NB4 (cell line): Measurements from ENCODE around the gene KIF5C.

Experiments used
- DNase-seq: peaks from one replicate; pipeline ENCODE4 v3.0.0; 2010; ENCODE audit warnings: low read depth
- H3K4me3 ChIP-seq: one replicate; pipeline ENCODE4 v1.5.1; 2011; ENCODE audit warnings: mild to moderate bottlenecking, low read depth, low read length, moderate library complexity
- CTCF ChIP-seq: IDR thresholded peaks from one replicate; pipeline ENCODE4 v1.5.1; 2012; ENCODE audit warnings: low read depth, low read length
- MAX ChIP-seq: IDR thresholded peaks from 2 replicates; pipeline ENCODE4 v1.6.1; 2011; ENCODE audit warnings: low read depth, low read length
- MYC ChIP-seq: IDR thresholded peaks from 2 replicates; pipeline ENCODE4 v1.6.1; 2011; ENCODE audit warnings: low read depth, low read length
- POLR2A ChIP-seq: IDR thresholded peaks from 2 replicates; pipeline ENCODE4 v1.6.1; 2011; ENCODE audit warnings: mild to moderate bottlenecking; ENCODE audit not compliant: insufficient read length; ENCODE audit errors: extremely low read depth

KIF5C gene

DNA sequence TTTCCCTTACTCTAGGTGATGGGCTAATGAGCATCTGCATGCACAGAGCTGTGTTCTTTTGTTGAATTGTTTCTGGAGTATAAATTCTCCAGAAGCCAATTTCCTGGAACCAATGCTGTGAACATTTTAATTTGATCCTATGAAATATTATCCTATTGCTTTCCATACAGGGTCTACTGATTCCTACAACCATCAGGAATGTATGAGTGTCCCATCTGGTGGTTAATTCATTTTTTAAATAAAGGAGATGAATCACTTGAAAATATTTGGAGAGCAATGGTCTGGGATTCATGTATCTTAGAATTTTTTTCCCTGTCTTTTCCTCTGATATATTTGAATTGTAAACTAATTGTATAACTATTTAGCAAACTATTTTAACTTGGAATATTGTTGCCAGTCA lies 14.0 kb downstream of the KIF5C start:
- DNase-seq, result no peak
- TF ChIP-seq CTCF, result no peak
- TF ChIP-seq POLR2A, result no peak
- TF ChIP-seq MYC, result no peak
- TF ChIP-seq MAX, result no peak
- no peak overlapping the region for H3K4me3 ChIP-seq

DNA sequence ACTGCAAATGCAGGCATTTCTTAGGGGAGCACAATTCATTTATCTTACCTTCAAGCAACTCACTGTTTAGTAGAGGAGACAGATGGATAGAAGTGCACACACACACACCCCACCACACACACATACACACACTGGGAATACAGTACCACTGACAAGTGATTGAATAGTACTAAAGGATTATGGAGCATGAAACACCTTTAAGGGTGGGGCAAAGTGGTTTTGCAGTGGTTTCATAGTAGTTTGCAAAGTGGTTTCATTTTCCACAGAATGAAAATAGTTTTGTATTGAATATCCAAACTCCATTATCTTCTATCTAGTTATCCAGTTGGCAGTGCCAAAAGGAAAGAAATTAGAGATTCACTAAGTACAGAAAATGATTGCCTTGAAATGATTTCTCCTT lies 18.9 kb downstream of the KIF5C start:
- H3K4me3 ChIP-seq, result no peak overlapping the region
- DNase-seq, result no peak
- TF ChIP-seq MYC (no peak), POLR2A (no peak), CTCF (no peak), MAX (no peak)

GRCh38 chr2:148896136-148896535 lies 21.1 kb downstream of the KIF5C start:
- TF ChIP-seq POLR2A (no peak), MYC (no peak), CTCF (no peak), MAX (no peak)
- no peak for DNase-seq
- no peak overlapping the region for H3K4me3 ChIP-seq

- DNase-seq, result no peak
- TF ChIP-seq MYC, result no peak
- no peak for TF ChIP-seq MAX
- TF ChIP-seq POLR2A, result no peak
- TF ChIP-seq CTCF, result no peak
Measured at GRCh38 chr2:148899638-148900318, 24.8 kb downstream of the KIF5C start.

GRCh38 chr2:148900350-148900837 lies 25.4 kb downstream of the KIF5C start:
- no peak overlapping the region for H3K4me3 ChIP-seq
- TF ChIP-seq MAX (no peak), MYC (no peak)
- DNase-seq, result no peak

More at GRCh38 chr2:148899638-148900318, 24.8 kb downstream of the KIF5C start:
- H3K4me3 ChIP-seq, result no peak overlapping the region

GRCh38 chr2:148901142-148901541 lies 26.1 kb downstream of the KIF5C start:
- no peak for DNase-seq
- no peak overlapping the region for H3K4me3 ChIP-seq
- TF ChIP-seq CTCF (no peak), POLR2A (no peak), MAX (no peak), MYC (no peak)
